Measurements from ENCODE around the gene KSR1. TPM values are rescaled to one million over a fixed set of nuclear protein-coding genes. Genes with fewer than 3 reads are reported as not detected.

The KSR1 gene
- total and polyA plus RNA-seq, 9 of the 15 experiments (the other 6 are each of a cell fraction or from before 2014, with no cell fraction given) = 1.4 to 51.7 (median 18.4) TPM

DNA sequence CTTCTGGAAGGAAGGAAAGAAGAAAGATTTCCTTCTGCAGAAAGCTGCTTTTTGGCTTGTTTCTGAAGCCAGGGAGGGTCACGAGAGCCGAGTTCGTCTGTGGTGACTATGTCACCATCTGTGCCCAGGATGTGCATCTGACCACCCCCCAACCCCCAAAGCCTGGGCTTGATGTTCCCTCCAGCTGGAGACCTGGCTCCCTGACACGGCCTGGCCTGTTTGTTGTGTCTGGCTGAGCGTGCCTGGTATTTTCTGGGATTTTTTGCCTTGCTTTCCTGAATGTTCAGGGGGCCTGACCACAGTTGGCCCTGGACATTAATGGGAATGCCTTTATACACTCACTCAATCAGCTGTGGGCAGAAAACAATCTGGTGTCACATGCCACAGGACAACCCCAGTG, 213.6 kb downstream of the KSR1 start (continued):
- TF ChIP-seq, protein P1, sequence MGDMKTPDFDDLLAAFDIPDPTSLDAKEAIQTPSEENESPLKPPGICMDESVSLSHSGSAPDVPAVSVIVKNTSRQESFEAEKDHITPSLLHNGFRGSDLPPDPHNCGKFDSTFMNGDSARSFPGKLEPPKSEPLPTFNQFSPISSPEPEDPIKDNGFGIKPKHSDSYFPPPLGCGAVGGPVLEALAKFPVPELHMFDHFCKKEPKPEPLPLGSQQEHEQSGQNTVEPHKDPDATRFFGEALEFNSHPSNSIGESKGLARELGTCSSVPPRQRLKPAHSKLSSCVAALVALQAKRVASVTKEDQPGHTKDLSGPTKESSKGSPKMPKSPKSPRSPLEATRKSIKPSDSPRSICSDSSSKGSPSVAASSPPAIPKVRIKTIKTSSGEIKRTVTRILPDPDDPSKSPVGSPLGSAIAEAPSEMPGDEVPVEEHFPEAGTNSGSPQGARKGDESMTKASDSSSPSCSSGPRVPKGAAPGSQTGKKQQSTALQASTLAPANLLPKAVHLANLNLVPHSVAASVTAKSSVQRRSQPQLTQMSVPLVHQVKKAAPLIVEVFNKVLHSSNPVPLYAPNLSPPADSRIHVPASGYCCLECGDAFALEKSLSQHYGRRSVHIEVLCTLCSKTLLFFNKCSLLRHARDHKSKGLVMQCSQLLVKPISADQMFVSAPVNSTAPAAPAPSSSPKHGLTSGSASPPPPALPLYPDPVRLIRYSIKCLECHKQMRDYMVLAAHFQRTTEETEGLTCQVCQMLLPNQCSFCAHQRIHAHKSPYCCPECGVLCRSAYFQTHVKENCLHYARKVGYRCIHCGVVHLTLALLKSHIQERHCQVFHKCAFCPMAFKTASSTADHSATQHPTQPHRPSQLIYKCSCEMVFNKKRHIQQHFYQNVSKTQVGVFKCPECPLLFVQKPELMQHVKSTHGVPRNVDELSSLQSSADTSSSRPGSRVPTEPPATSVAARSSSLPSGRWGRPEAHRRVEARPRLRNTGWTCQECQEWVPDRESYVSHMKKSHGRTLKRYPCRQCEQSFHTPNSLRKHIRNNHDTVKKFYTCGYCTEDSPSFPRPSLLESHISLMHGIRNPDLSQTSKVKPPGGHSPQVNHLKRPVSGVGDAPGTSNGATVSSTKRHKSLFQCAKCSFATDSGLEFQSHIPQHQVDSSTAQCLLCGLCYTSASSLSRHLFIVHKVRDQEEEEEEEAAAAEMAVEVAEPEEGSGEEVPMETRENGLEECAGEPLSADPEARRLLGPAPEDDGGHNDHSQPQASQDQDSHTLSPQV (IDR thresholded peaks at IDR 0.05) = no peak

DNA sequence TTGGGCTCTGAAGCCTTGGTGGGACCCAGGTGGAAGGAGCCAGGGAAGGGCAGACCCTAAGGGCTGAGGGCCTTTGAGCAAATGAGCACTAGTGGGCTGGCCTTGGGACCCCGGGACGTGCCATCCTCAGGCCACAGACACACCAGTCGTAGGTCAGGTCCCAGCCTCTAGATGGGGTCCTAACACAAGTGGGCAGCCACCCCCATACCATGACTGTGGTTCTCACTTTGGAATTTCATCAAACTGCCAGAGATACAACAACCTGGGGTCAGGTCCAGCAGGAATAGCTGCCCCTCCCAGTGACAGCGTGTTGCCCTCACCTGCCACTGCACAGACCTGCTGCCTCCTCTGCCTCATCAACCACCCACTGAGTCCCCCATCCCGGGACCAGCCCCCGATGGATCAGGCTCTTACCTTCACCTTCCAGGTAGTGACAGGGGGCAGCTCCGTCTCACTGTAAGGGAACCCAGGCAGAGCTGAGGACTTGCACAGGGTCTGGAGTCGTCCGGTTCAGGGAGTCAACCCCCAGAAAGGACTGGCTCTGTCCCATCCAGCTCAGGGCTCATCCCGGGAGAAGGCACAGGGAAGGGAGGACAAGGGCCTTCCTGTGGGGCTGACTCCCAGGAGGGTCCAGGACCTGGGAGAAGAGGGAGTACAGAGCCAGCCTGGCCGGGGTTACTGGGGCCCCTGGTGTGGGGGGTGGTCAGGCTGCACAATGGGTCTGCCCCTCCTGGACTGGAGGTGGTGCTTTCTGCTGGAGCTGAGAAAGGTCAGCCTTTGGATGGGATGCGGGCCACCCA, 214.7 kb downstream of the KSR1 start:
- in situ Hi-C loops (cut with MboI) (no loop called here), intact Hi-C loops (cut with micrococcal nuclease) (no loop called here)
- peaks cover 0 to 18% of the 10 kb centered on the region in 2 experiments; a peak in 2 of 5 replicates for H3K27me3 ChIP-seq (ENCODE audit: control insufficient read depth in 2 of 2, insufficient read depth in 2 of 2, low read length in 2 of 2)
- no peak overlapping the region for H2AFZ ChIP-seq (ENCODE audit: low read depth, low read length)
- TF ChIP-seq, protein P2, sequence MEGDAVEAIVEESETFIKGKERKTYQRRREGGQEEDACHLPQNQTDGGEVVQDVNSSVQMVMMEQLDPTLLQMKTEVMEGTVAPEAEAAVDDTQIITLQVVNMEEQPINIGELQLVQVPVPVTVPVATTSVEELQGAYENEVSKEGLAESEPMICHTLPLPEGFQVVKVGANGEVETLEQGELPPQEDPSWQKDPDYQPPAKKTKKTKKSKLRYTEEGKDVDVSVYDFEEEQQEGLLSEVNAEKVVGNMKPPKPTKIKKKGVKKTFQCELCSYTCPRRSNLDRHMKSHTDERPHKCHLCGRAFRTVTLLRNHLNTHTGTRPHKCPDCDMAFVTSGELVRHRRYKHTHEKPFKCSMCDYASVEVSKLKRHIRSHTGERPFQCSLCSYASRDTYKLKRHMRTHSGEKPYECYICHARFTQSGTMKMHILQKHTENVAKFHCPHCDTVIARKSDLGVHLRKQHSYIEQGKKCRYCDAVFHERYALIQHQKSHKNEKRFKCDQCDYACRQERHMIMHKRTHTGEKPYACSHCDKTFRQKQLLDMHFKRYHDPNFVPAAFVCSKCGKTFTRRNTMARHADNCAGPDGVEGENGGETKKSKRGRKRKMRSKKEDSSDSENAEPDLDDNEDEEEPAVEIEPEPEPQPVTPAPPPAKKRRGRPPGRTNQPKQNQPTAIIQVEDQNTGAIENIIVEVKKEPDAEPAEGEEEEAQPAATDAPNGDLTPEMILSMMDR (IDR thresholded peaks at IDR 0.05 in 2 of 3, conservative IDR thresholded peaks at IDR 0.05 in 1 of 3; ENCODE audit: insufficient read depth in 2 of 3, low read depth in 1 of 3, low read length in 3 of 3) = peak in 1 of 3 experiments; percentile 3; a peak in 1 of 6 replicates
- TF ChIP-seq RAD21 (CRISPR knock-in tag; conservative IDR thresholded peaks at IDR 0.05 in 1 of 2, IDR thresholded peaks at IDR 0.05 in 1 of 2) (0 out of 4 replicates have a peak, but pooled peaks of 1 of the 2 experiments have one; percentile 12), ZNF217 (CRISPR knock-in tag; IDR thresholded peaks at IDR 0.05) (no peak)
- no peaks in the 10 kb centered on the region for H3K79me2 ChIP-seq (ENCODE audit: control insufficient read depth, insufficient read depth, low read length)
- DNase-seq (ENCODE audit: extremely low read depth in 1 of 4, low spot score in 3 of 4) = no peak
- POLR2A ChIA-PET = interaction anchor here (0.7 kb wide), 1 partner anchor 101 kb away, joined by 3 read pairs; no protein-coding TSS in a partner anchor
- no peaks in the 10 kb centered on the region for H3K36me3 ChIP-seq (ENCODE audit: control insufficient read depth, insufficient read depth, low read length)
- no TSS peak for BruUV-seq (replicated peaks)
- CTCF ChIA-PET (ENCODE audit: low intra/inter-chr PET ratio) = no interaction called here
- H3K27ac ChIP-seq (ENCODE audit: extremely low read depth, low read depth, low read length) = no peak overlapping the region
- under 1% methylated on average over 12 of the region's 12 CpGs for WGBS (ENCODE audit: insufficient coverage, low coverage, missing lambda C conversion rate)
- H4K20me1 ChIP-seq (replicated peaks; ENCODE audit: control insufficient read depth, insufficient read depth, low read length) = no peaks in the 10 kb centered on the region
- H3K4me2 ChIP-seq (ENCODE audit: insufficient read depth, low read length) = no peak overlapping the region
- no peak overlapping the region for H3K4me3 ChIP-seq
- ATAC-seq = peak; percentile 26; the same call in 1 of the 3 replicates
- no peaks in the 10 kb centered on the region for H3K9me3 ChIP-seq (replicated peaks; ENCODE audit: control insufficient read depth, insufficient read depth, low read depth, low read length)
- H3K9ac ChIP-seq (ENCODE audit: insufficient read depth in 1 of 2, low read depth in 2 of 2, low read length in 2 of 2) = no peak overlapping the region
- no peak for FAIRE-seq
- H3K9me1 ChIP-seq (ENCODE audit: control insufficient read depth, insufficient read depth, low read length) = no peaks in the 10 kb centered on the region
- no peaks in the 10 kb centered on the region for H3K4me1 ChIP-seq (replicated peaks in 1 of 2; ENCODE audit: control insufficient read depth in 2 of 2, insufficient read depth in 2 of 2, low read length in 2 of 2)
